ENCODE data around the gene RPL37.
"Not testable (repeated sequence)": the region's sequence is repeated elsewhere in the genome, so short reads cannot be mapped to it uniquely, and the experiment has no call there.

Gene RPL37

GRCh38 chr5:40796487-40796889 lies 38.5 kb downstream of the RPL37 start:
- DNase-seq = no peak

DNA sequence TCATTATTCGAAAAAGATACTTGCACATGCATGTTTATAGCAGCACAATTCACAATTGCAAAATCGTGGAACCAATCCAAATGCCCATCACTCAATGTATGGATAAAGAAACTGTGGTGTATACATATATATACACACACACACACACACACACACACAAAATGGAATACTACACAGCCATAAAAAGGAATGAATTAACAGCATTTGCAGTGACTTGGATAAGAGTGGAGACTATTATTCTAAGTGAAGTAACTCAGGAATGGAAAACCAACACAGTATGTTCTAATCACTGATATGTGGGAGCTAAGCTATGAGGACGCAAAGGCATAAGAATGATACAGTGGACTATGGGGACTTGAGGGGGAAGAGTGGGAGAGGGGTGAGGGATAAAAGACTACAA lies 40.1 kb downstream of the RPL37 start:
- not testable (repeated sequence) for DNase-seq

DNA sequence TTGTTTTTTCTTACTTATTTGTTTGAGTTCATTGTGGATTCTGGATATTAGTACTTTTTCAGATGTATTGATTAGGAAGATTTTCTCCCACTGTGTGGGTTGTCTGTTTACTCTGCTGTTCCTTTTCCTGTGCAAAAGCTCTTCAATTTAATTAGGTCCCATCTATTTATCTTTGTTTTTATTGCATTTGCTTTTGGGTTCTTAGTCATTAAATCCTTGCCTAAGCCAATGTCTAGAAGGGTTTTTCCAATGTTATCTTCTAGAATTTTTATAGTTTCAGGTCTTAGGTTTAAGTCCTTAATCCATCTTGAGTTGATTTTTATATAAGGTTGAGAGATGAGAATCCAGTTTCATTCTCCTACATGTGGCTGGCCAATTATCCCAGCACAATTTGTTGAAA lies 40.7 kb downstream of the RPL37 start:
- not testable (repeated sequence) for DNase-seq

DNA sequence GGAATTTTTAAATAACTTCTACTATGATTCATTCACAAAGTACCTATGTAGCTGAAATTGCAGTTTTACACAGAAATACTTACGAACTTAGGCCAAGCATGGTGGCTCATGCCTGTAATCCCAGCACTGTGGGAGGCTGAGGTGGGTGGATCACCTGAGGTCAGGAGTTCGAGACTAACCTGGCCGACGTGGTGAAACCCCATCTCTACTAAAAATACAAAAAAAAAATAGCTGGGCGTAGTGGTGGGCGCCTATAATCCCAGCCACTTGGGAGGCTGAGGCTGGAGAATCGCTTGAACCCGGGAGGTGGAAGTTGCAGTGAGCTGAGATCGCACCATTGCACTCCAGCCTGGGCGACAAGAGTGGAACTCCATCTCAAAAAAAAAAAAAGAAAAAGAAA lies 42.3 kb downstream of the RPL37 start:
- not testable (repeated sequence) for DNase-seq

DNA sequence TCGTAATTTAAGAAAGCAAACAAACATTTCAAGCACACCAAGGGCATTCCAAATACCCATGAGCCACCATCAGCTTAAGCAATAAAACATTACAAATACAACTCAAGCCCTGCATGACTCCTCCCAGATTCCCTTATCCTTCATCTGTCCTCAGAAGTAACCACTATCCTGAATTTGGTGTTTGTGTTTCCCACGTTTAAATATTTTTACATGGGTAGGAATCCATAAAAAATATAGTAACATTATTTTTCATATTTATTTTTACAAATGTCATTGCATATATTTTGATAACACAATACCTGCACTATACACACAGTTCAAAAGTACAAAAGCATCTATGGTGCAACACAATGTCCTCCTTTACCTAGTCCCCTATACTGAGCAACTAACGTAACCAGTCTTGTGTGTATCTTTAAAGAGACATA lies 43.3 kb downstream of the RPL37 start:
- DNase-seq = no peak

DNA sequence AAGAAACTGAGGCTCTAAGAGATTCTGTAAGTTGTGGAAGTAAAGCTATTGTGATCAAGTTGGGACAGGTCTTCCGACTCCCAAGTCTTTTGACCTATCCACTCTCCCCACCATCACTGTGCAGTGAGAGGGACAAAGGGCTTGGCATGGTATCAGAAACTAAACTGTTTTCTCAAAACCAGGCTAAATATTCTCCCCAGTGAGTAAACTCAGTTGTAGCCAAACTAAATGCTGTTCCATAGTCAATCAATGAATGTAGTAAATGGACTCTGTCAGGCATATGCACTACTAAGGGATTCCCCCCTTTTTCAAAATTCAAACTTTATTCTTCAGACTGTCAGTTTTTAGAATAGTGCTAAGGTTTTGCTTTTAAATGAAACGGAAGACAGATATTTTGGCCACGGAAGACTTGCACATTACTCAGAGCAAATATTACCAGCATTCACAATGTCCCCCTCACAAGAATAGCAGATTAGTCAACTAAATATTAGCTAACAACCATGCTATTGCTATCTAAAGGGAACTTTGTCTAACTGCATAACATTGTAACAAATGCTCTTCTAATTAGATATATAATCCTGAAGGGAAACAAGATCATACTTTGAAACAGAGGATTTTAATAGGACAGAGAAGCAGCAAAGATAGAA lies 44.0 kb downstream of the RPL37 start:
- DNase-seq = no peak

DNA sequence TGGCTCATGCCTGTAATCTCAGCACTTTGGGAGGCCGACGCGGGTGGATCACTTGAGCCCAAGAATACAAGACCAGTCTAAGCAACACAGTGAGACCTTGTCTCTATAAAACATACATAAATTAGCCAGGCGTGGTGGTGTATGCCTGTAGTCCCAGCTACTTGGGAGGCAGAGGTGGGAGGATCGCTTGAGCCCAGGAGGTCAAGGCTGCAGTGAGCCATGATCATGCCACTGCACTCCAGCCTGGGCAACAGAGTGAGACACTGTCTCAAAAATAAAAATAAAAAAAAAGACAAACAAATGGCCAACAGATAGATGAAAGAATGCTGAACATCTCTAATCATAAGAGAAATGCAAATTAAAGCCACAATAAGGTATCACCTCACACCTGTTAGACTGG lies 46.1 kb downstream of the RPL37 start:
- DNase-seq = not testable (repeated sequence)

DNA sequence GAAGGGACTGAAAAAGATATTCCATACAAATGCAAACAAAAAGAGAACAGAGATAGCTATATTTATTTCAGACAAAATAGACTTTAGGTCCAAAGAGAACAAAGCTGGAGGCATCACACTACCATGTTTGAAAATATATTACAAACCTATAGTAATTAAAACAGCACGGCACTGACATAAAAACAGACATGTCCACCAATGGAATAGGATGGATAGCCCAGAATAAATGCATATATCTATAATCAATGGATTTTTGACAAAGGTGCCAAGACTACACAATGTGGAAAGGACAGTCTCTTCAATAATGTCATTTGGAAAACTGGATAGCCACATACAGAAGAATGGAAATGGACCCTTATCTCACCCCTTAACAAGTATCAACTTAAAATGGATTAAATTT lies 47.0 kb downstream of the RPL37 start:
- DNase-seq = no peak

GRCh38 chr5:40786664-40787063 lies 48.4 kb downstream of the RPL37 start:
- not testable (repeated sequence) for DNase-seq

DNA sequence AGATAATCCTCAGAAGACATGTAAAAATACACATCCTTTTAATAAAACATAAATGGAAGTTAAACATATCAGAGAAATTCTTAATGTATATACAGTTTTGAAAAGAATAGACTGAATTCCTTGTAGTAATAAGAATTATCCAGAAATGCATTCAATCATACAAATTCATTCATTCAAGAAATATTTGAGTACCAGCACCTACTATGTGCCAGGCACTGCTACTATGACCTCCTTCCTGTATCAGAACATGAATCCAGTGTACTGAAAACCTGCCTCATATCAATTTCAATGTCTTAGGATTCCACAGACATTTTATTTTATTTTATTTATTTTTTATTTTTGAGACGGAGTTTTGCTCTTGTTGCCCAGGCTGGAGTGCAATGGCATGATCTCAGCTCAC lies 50.1 kb downstream of the RPL37 start:
- DNase-seq = no peak

GRCh38 chr5:40784027-40784653 lies 50.9 kb downstream of the RPL37 start:
- DNase-seq = no peak

- DNase-seq = no peak
Measured at GRCh38 chr5:40781843-40782409, 53.1 kb downstream of the RPL37 start.

GRCh38 chr5:40780858-40781257 lies 54.2 kb downstream of the RPL37 start:
- no peak for DNase-seq

DNA sequence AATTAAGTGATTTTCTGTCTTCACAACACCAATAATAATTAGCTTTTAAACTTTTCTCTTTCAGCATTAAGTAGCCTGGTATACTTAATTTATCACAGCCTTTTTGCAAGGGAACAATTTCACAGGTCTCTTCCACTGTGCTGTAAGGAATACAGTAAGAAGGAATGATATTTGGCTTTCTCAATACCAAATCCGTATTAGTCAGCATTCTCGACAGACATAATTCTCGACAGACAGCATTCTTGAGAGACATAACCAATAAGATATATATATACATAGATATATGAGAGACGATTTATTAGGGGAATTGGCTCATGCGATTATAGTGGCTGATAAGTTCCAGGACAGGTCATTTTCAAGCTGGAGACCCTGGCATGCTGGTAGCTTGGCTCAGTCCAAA lies 54.8 kb downstream of the RPL37 start:
- DNase-seq = no peak

DNA sequence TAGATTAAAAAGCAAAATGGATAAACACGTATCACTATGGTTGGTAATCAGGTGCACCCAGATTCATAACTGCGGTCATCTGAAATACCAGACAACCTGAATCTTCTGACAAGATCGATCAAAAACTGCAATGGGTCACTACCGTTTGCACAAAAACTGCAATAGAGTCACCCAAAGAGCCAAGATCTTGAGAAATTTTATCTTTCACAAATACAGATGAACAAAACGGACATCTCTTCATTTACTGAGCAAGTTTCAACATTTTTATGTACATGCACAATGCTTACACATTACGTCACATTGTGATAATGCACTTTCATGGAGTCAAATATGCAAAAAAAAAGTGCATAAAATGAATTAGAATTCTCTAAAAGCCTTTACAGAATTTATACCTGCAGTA lies 55.5 kb downstream of the RPL37 start:
- no peak for DNase-seq

DNA sequence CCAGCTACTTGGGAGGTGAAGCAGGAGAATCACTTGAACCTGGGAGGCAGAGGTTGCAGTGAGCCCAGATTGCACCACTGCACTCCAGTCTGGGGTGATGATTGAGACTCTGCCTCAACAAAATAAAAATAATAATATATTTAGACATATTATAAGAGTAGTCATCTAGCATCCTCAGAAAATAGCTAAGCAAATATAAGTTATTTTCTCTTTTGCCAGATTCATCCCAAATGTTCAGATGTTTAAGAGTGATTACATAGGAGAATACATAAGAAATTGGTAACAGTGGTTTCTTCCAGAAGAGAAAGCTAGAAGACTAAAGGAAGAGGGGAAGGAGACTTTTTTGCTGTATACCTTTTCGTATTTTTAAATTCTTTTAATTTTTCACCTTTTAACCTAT lies 56.9 kb downstream of the RPL37 start:
- no peak for DNase-seq

GRCh38 chr5:40776658-40776977 lies 58.4 kb downstream of the RPL37 start:
- DNase-seq = no peak

GRCh38 chr5:40775846-40776657 lies 59.0 kb downstream of the RPL37 start:
- DNase-seq = no peak

Data from CD4-positive, alpha-beta T cell treated with Interleukin-10 for 1 hour (primary cell).